Epidermal melanocyte (primary cell): ENCODE data around the gene FOXA3.
A peak's percentile ranks its signal among the peaks of the same experiment; 100 is the strongest.
"Not testable (repeated sequence)": the region's sequence is repeated elsewhere in the genome, so short reads cannot be mapped to it uniquely, and the experiment has no call there.

Experiments
- DNase-seq: peaks from one replicate; pipeline ENCODE4 v3.0.0; 2011; ENCODE audit warnings: low spot score; ENCODE audit not compliant: insufficient read length

FOXA3 gene

GRCh38 chr19:45889210-45889885 lies 25.2 kb downstream of the FOXA3 start:
- no peak for DNase-seq

- DNase-seq: no peak
These were observed 26.8 kb downstream of the FOXA3 start for GRCh38 chr19:45890877-45891276.

GRCh38 chr19:45895519-45895972 lies 31.4 kb downstream of the FOXA3 start:
- DNase-seq: no peak

GRCh38 chr19:45895983-45896599 lies 32.0 kb downstream of the FOXA3 start:
- DNase-seq: not testable (repeated sequence)

- no peak for DNase-seq
These were observed 33.2 kb downstream of the FOXA3 start for GRCh38 chr19:45897261-45897812.

GRCh38 chr19:45899253-45899652 lies 35.1 kb downstream of the FOXA3 start:
- no peak for DNase-seq

- no peak for DNase-seq
These were observed 35.9 kb downstream of the FOXA3 start for GRCh38 chr19:45899919-45900589.

GRCh38 chr19:45900738-45901431 lies 36.8 kb downstream of the FOXA3 start:
- peak; percentile 9 for DNase-seq

GRCh38 chr19:45901432-45901911 lies 37.3 kb downstream of the FOXA3 start:
- DNase-seq: peak; percentile 29

GRCh38 chr19:45901912-45902650 lies 38.0 kb downstream of the FOXA3 start, which contains the start of gene MYPOP:
MYPOP (minus strand) TSS chr19:45902613; CDS start chr19:45901773, 840 bp downstream.
- peak; percentile 13 for DNase-seq

- peak; percentile 99 for DNase-seq
These were observed 38.8 kb downstream of the FOXA3 start for GRCh38 chr19:45902651-45903625.

GRCh38 chr19:45905011-45905410 lies 40.9 kb downstream of the FOXA3 start:
- no peak for DNase-seq

GRCh38 chr19:45906221-45906620 lies 42.1 kb downstream of the FOXA3 start:
- DNase-seq: no peak

- DNase-seq: no peak
These were observed 44.8 kb downstream of the FOXA3 start for GRCh38 chr19:45908956-45909355.

- no peak for DNase-seq
These were observed 47.2 kb downstream of the FOXA3 start for GRCh38 chr19:45911291-45911690.

- DNase-seq: no peak
These were observed 50.0 kb downstream of the FOXA3 start, which contains the start of gene NANOS2 for GRCh38 chr19:45913874-45914830. NANOS2 (minus strand) TSS chr19:45914778; CDS start chr19:45914693, 85 bp downstream.

GRCh38 chr19:45917421-45918091 lies 53.4 kb downstream of the FOXA3 start:
- peak; percentile 87 for DNase-seq

GRCh38 chr19:45918721-45919120 lies 54.6 kb downstream of the FOXA3 start:
- DNase-seq: no peak
